Measurements from ENCODE around the gene SPI1.

DNA sequence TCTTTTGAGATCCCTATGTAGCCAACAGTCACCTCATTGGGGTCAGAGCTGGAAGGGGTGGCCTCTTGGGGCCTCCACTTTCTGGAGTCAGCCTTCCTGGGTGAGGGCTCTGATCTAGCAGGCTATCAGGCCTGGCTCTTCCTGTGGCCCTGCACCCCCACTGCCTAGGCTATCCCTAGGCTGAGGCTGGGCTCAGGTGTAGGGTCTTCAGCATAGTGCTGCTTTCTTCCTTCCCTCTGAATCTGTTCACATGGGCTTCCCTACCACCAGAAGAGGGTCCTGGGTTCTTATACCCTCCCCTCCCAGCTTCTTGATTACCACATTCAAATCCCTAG lies 456 bp upstream of the SPI1 start:
- TF ChIP-seq CTCF (IDR thresholded peaks at IDR 0.05) (no peak), ZFX (IDR thresholded peaks at IDR 0.05; ENCODE audit: borderline replicate concordance) (no peak)
